NCI-H82 treated with DMSO at 0.1 percent for 48 hours (cell line): ENCODE results near the gene CLEC18C.
"Not testable (repeated sequence)": the region's sequence is repeated elsewhere in the genome, so short reads cannot be mapped to it uniquely, and the experiment has no call there.

ENCODE experiments used
- DNase-seq: peaks from one replicate; lab custom pipeline; 2025; ENCODE audit not compliant: unreplicated experiment; lab: John Stamatoyannopoulos, UW

The CLEC18C gene

DNA sequence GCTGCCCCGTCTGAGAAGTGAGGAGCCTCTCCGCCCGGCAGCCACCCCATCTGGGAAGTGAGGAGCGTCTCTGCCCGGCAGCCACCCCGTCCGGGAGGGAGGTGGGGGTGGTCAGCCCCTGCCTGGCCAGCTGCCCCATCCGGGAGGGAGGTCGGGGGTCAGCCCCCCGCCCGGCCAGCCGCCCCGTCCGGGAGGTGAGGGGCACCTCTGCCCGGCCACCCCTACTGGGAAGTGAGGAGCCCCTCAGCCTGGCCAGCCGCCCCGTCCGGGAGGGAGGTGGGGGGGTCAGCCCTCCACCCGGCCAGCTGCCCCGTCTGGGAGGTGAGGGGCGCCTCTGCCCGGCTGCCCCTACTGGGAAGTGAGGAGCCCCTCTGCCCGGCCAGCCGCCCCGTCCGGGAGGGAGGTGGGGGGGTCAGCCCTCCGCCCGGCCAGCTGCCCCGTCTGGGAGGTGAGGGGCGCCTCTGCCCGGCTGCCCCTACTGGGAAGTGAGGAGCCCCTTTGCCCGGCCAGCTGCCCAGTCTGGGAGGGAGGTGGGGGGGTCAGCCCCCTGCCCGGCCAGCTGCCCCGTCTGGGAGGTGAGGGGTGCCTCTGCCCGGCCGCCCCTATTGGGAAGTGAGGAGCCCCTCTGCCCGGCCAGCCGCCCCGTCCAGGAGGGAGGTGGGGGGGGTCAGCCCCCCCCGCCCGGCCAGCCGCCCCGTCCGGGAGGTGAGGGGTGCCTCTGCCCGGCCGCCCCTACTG lies 31.2 kb downstream of the CLEC18C start:
- not testable (repeated sequence) for DNase-seq

DNA sequence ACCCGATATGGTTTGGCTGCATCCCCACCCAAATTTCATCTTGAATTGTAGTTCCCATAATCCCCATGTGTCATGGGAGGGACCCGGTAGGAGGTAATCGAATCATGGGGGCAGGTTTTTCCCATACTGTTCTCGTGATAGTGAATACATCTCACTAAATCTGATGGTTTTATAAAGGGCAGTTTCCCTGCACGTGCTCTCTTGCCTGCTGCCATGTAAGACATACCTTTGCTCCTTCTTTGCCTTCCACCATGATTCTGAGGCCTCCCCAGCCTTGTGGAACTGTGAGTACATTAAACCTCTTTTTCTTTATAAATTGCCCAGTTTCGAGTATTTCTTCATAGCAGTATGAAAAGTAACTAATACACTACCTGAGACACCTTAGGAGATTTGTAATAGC lies 32.8 kb downstream of the CLEC18C start:
- not testable (repeated sequence) for DNase-seq

DNA sequence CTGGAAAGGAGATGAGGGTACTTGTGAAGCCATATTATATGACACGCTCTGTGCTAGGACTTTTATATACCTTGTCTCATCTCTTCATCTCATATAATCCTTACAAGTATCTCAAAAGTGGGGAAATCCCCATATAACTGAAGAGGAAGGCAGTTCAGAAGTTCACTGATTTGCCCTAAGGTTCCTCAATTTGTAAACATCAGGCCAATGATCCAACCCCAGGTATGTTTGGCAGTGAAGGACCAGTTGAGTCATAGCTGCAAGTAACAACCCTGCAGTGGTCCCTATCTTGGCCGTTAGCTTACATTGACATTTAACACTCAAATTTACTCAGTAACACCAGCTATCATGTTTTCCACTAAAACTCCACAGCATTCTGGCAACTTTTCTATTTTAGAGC lies 45.0 kb downstream of the CLEC18C start:
- DNase-seq: not testable (repeated sequence)

DNA sequence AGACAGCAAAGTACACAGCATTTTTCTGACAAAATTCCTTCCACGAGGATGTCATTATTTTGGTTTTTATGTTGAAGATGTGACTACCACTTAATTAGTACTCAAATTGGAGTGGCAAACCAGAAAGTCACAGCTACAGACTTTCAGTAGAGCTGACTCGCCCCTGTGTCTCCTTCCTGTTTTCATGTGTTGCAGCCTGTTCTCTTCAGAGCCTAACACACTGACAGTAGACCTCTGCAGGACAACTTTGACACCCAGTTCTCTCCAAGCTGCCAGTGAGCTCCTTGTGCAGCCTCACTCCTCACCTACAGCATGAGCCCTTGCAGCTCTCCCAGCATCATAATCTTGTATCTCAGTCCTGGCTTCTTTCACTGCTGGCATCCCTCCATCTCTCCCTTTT lies 49.0 kb downstream of the CLEC18C start:
- not testable (repeated sequence) for DNase-seq

DNA sequence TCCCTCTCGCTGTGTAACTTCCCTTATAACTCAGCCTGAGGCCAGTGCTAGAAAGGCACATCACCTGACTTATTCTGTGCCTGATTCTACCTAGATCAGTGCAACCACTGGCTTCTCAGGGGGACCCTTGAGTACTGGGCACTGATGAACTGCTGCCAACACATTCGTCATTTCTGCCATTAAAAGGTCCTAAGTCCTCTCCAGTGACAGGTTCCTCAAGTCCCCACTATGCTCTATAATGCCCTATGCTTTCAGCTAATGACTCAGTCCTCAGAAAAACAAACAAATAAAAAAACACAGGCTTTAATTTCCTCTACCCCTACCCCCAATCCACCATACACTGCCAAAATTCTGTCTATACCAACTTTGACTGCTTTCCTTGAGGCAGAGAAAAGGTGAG lies 49.6 kb downstream of the CLEC18C start:
- DNase-seq: not testable (repeated sequence)

DNA sequence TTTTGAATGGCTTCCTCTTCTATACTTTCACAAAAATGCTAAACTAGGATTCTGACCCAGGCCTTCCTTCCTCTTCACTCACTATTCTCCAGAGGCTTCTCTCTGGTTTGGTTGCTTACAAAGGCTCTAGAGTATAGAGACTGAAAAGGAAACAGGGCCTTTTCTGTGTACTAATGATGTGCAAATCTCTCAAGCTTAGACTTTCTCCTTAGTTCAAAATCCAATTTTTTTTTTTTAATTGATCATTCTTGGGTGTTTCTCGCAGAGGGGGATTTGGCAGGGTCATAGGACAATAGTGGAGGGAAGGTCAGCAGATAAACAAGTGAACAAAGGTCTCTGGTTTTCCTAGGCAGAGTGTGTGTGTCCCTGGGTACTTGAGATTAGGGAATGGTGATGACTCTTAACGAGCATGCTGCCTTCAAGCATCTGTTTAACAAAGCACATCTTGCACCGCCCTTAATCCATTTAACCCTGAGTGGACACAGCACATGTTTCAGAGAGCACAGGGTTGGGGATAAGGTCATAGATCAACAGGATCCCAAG lies 50.5 kb downstream of the CLEC18C start:
- DNase-seq: not testable (repeated sequence)

DNA sequence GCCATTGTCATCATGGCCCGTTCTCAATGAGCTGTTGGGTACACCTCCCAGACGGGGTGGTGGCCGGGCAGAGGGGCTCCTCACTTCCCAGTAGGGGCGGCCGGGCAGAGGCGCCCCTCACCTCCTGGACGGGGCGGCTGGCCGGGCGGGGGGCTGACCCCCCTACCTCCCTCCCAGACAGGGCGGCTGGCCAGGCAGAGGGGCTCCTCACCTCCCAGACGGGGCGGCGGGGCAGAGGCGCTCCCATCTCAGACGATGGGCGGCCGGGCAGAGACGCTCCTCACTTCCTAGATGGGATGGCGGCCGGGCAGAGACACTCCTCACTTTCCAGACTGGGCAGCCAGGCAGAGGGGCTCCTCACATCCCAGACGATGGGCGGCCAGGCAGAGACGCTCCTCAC lies 51.1 kb downstream of the CLEC18C start:
- DNase-seq: not testable (repeated sequence)

DNA sequence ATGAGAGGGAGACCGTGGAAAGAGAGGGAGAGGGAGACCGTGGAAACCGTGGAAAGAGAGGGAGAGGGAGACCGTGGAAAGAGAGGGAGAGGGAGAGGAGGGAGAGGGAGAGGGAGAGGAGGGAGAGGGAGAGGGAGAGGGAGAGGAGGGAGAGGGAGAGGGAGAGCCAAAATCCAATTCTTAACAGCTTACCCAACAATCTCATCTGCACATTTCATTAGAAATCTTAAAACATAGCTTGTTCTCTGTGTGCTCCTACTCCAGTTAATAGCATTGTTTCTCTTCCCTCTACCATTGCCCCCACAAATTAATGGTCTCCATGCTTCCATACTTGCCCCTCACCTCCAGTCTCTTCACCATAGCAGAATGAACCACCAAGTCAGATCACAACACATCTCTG lies 51.8 kb downstream of the CLEC18C start:
- not testable (repeated sequence) for DNase-seq

DNA sequence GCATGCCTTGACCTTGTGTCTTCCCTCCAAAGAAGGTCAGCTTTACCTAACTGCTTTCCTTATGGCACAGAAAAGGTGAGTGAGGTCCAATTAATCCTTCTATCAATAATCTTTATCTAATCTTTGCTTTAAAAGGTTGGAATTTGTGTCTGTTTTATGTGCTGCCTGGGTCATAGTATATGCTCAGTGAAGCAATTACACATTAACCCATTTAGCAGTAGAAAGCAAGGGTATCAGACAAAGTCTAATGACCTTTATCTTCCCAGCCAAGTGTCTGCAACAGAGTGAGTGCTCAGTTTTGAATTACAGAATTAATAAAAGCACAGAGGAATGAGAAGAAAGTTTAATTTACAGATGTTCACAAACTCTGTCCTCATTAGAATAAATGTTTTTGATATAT lies 52.4 kb downstream of the CLEC18C start:
- DNase-seq: not testable (repeated sequence)

DNA sequence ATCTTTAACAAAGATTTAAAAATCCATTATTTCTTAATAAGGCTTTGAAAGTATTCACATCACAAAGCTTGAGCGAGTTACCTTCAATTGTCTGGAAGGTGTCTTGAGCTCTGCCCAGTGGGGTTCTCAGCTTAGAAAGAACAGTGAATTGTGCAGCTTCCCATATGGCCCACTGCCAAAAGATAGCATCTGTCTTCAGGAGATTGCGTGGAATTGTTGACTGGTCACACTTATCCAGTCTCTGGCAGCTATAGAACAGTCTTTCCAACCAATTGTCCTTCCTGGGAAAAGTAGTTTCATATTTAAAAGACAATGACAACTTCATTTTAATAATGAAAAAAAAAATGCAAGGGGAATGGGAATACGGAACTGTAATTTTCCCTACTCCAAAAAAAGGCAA lies 58.2 kb downstream of the CLEC18C start:
- DNase-seq: not testable (repeated sequence)
